ENCODE results near the gene TRIM38.

Gene TRIM38, protein sequence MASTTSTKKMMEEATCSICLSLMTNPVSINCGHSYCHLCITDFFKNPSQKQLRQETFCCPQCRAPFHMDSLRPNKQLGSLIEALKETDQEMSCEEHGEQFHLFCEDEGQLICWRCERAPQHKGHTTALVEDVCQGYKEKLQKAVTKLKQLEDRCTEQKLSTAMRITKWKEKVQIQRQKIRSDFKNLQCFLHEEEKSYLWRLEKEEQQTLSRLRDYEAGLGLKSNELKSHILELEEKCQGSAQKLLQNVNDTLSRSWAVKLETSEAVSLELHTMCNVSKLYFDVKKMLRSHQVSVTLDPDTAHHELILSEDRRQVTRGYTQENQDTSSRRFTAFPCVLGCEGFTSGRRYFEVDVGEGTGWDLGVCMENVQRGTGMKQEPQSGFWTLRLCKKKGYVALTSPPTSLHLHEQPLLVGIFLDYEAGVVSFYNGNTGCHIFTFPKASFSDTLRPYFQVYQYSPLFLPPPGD

DNA sequence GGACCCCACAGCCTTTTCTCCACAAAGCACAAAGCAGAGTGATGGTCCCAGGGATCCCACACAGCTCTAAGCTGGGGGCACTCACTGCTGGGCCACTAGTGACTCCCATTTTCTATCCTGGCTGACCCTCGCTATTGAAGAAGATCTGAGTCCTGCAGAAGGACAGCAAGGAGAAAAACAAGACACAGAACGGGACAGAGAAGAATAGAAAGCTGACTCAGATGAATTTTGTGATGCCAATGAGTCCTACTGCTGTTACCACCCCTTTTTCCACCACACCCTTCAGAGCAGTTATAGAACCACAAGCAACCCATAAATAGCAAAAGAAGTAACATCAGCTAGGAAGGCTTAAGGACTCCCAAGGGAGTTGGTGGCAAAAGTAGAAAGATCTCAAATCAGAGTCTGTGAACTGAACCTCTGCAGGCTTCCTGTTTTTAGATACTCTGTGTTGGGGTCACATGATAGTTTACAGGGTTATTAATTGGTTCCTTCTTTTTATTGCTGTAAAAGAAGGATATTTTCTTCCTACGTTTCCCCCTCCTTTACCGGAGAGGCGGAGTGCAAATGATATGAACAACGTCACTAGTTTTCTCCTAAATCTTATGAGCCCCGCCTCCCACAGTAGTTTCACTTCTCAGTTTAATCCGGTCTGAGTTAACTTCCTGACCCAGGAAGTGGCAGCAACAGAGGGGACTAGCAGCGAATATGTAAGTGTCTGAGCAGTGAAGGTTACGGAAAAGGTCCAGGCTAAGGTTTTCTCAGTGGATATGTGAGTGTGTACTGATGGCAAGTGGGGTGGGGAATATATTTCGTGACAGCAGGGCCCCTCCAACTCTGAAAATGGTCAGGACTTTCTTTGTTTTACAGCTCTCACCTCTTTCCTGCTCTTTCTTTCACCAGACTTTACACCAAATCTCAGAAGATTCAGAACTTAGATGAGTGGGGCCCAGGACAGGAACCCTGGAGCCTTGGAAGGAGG lies at the start of gene TRIM38:
Gene TRIM38, plus strand, starts transcription at position 654 of the 979 bp plus-strand sequence. CDS start 3,721 bp downstream, outside the sequence.
- Histone ChIP-seq H3K4me3 (peak within 1 kb of the TSS; percentile 87), H3K27ac (peak within 1 kb of the TSS; percentile 96)

DNA sequence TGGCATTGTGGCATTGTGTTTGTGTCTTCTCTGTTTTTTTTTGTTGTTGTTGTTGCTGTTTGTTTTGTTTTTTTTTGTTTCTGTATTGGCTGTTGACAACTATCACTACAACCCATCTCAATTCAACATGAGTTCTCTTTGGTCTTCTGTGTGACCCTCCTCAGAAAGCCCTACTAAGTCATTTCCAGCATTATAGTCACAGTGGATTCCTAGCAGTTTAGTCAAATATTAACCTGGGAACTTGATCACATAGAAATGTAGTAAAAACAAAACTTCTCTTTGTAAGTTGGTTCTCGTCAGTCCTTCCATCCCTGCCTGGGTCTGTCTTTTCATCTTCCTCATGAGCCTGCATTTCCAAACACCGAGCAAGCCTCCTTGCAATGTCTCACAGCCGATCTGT lies 48.9 kb upstream of the TRIM38 start:
- Histone ChIP-seq H3K4me3 (no peak overlapping the region), H3K36me3 (ENCODE audit: insufficient read depth, low read length) (no peaks in the 10 kb centered on the region), H3K9me3 (ENCODE audit: low read depth, low read length) (no peaks in the 10 kb centered on the region), H3K9ac (ENCODE audit: insufficient read length) (no peak overlapping the region), H3K27ac (no peak overlapping the region)
- no peak for DNase-seq (ENCODE audit: low read depth, low spot score)
- TF ChIP-seq EZH2 (IDR thresholded peaks at IDR 0.05) (no peak), POLR2AphosphoS5 (IDR thresholded peaks at IDR 0.05; ENCODE audit: borderline replicate concordance, low read depth, low read length) (no peak), FOXP2 (optimal IDR thresholded peaks at IDR 0.05; ENCODE audit: control extremely low read depth, extremely low read length, insufficient read depth) (no peak)

More for the DNA sequence above, at the start of gene TRIM38:
- TF ChIP-seq EZH2 (IDR thresholded peaks at IDR 0.05) (no peak), FOXP2 (optimal IDR thresholded peaks at IDR 0.05; ENCODE audit: control extremely low read depth, extremely low read length, insufficient read depth) (no peak), POLR2AphosphoS5 (IDR thresholded peaks at IDR 0.05; ENCODE audit: borderline replicate concordance, low read depth, low read length) (peak; percentile 84)
- Histone ChIP-seq H3K9me3 (ENCODE audit: low read depth, low read length) (no peaks in the 10 kb centered on the region), H3K9ac (ENCODE audit: insufficient read length) (peak within 1 kb of the TSS; percentile 88), H3K36me3 (ENCODE audit: insufficient read depth, low read length) (peaks cover 13% of the 10 kb centered on the region; the same call in 1 of the 2 replicates)
- DNase-seq (ENCODE audit: low read depth, low spot score) = peak; percentile 90

DNA sequence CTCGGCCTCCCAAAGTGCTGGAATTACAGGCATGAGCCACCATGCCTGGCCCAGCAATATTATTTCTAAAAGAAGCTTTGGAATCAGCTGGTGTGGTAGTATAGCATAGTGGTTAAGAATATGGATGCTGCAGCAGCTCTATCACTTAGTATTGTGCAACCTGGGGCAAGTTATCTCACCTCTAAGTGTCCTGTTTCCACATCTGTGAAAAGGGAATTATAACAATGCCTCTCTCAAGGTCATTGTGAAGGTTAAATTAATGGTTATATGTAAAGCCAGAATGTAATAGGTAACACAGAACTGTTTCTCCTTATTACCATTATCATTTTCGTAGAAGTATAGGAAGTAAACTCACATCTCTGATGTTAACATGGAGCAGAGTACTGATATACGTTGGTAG lies 46.3 kb upstream of the TRIM38 start:
- no peak for DNase-seq (ENCODE audit: low read depth, low spot score)
- Histone ChIP-seq H3K4me3 (no peak overlapping the region), H3K9me3 (ENCODE audit: low read depth, low read length) (no peaks in the 10 kb centered on the region), H3K27ac (no peak overlapping the region), H3K36me3 (ENCODE audit: insufficient read depth, low read length) (no peaks in the 10 kb centered on the region), H3K9ac (ENCODE audit: insufficient read length) (no peak overlapping the region)
- TF ChIP-seq POLR2AphosphoS5 (IDR thresholded peaks at IDR 0.05; ENCODE audit: borderline replicate concordance, low read depth, low read length) (no peak), EZH2 (IDR thresholded peaks at IDR 0.05) (no peak), FOXP2 (optimal IDR thresholded peaks at IDR 0.05; ENCODE audit: control extremely low read depth, extremely low read length, insufficient read depth) (no peak)

DNA sequence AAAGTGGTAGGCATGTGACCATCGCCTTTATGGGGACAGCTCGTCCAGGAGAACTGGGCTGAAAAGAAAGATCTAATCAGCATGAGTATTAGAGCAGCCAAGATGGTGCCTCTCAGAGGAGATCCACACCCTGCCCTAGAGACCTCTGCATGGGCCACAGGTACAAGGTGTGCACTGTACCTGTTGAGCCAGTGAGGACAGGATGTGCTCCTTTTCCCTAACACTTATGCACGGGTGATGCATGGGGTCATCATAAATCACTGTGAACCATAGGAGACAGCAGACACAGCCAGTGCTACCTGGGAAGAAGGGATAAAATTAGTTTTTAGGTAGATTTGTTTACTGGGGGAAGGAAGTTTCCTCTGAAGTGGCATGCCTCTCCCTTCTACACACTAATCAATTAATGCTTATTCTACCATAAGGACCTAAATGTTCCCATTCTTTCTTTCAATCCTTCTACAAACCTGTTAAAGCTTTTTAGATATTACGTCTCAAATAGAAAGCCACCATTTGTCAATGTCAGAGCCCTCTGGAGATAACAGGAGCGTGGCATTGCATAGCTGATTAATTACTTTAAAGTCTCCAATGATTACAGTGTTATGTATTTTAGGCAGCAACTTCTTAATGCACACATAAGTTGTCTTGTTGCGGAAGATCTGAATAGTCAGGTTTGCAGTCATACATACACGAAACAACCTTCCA lies 45.7 kb upstream of the TRIM38 start:
- no peak overlapping the region for H3K9ac ChIP-seq (ENCODE audit: insufficient read length)
- H3K4me3 ChIP-seq = no peak overlapping the region
- DNase-seq (ENCODE audit: low read depth, low spot score) = no peak
- H3K9me3 ChIP-seq (ENCODE audit: low read depth, low read length) = no peaks in the 10 kb centered on the region
- no peak for TF ChIP-seq EZH2 (IDR thresholded peaks at IDR 0.05)
- TF ChIP-seq POLR2AphosphoS5 (IDR thresholded peaks at IDR 0.05; ENCODE audit: borderline replicate concordance, low read depth, low read length) = no peak
- no peak for TF ChIP-seq FOXP2 (optimal IDR thresholded peaks at IDR 0.05; ENCODE audit: control extremely low read depth, extremely low read length, insufficient read depth)
- H3K27ac ChIP-seq = no peak overlapping the region
- H3K36me3 ChIP-seq (ENCODE audit: insufficient read depth, low read length) = no peaks in the 10 kb centered on the region

DNA sequence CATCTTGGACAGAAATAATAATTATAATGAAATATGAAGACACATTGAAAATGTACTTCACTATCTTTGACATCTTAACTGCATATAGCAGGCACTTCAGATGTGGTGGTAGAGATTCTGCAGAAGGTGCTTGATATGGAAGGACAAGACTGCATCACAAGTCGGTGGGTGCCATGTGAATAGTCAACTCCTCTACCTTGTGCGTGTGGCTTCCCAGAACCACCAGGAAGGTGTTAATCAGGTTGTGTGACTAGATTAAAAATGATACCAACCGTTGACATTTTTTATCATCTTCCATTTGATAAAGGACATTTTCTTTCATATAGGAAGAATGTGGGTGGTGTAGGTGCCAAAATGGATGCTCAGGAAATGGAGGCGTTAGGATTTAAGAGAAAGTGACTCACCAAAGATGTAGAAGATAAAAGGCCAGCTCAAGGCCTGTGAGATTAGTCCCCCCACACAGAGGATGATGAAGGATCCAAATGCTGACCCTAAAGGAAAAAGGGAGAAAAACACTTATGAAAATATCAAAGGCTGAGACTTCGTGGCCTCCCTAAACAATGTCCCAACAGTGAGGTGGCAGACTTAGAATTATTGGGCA lies 44.4 kb upstream of the TRIM38 start:
- H3K36me3 ChIP-seq (ENCODE audit: insufficient read depth, low read length) = no peaks in the 10 kb centered on the region
- H3K4me3 ChIP-seq = no peak overlapping the region
- TF ChIP-seq POLR2AphosphoS5 (IDR thresholded peaks at IDR 0.05; ENCODE audit: borderline replicate concordance, low read depth, low read length) (no peak), FOXP2 (optimal IDR thresholded peaks at IDR 0.05; ENCODE audit: control extremely low read depth, extremely low read length, insufficient read depth) (no peak), EZH2 (IDR thresholded peaks at IDR 0.05) (no peak)
- H3K9me3 ChIP-seq (ENCODE audit: low read depth, low read length) = no peaks in the 10 kb centered on the region
- DNase-seq (ENCODE audit: low read depth, low spot score) = no peak
- no peak overlapping the region for H3K9ac ChIP-seq (ENCODE audit: insufficient read length)
- no peak overlapping the region for H3K27ac ChIP-seq

DNA sequence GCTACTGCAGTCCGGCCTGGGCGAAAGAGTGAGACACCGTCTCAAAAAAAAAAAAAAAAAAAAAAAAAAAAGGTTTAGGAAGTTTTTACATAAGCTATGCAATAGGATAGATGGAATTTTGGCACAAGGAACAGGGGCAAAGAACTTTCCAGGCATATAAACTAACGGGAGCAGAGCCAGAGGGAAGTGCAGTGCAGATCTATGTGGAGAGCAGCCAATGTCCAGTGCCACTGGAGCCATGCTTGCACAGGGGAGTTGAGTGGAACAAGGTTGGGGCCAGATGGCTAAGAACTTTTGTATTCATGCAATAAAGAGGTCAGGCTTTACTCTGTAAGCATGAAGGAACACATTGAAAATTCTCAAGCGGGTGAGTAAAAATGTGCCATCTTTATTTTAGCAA lies 42.9 kb upstream of the TRIM38 start:
- H3K9me3 ChIP-seq (ENCODE audit: low read depth, low read length) = no peaks in the 10 kb centered on the region
- no peak overlapping the region for H3K27ac ChIP-seq
- H3K4me3 ChIP-seq = no peak overlapping the region
- TF ChIP-seq POLR2AphosphoS5 (IDR thresholded peaks at IDR 0.05; ENCODE audit: borderline replicate concordance, low read depth, low read length) (no peak), EZH2 (IDR thresholded peaks at IDR 0.05) (no peak), FOXP2 (optimal IDR thresholded peaks at IDR 0.05; ENCODE audit: control extremely low read depth, extremely low read length, insufficient read depth) (no peak)
- no peak overlapping the region for H3K9ac ChIP-seq (ENCODE audit: insufficient read length)
- DNase-seq (ENCODE audit: low read depth, low spot score) = no peak
- H3K36me3 ChIP-seq (ENCODE audit: insufficient read depth, low read length) = no peaks in the 10 kb centered on the region

DNA sequence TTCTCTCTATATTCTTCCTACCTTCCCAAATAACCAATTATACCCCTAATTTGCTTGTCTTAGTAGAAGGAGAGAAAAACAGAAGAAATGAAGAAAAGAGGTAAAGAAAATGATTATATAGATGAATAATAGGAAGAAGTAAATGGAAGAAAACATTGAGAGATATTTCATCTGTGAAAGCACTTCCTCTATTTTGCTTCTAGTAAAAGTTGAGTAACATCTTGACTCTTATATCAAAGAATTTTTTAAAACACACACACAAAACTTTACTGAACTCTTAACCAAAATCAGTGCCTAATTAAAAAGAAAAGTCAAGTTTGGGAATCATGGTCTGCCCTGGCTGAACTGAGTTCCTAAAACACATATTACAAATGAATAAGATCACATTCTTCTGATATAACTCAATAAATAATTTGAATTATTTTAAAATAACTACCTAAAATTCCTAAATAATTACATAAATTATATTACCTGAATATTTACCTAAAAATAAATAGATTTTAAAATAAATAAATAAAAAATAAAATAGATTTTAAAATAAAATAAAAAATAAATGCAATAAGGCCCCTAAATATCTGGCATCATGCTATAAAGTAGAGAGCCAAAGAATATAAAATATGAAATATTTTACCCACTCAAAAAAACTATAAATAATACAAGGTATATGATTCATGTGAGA lies 40.9 kb upstream of the TRIM38 start:
- Histone ChIP-seq H3K36me3 (ENCODE audit: insufficient read depth, low read length) (no peaks in the 10 kb centered on the region), H3K9ac (ENCODE audit: insufficient read length) (no peak overlapping the region), H3K4me3 (no peak overlapping the region), H3K9me3 (ENCODE audit: low read depth, low read length) (no peaks in the 10 kb centered on the region), H3K27ac (no peak overlapping the region)
- DNase-seq (ENCODE audit: low read depth, low spot score) = no peak
- no peak for TF ChIP-seq EZH2 (IDR thresholded peaks at IDR 0.05)

All from SK-N-MC (cell line).